Upper lobe of left lung (tissue), 4 donors: Measurements from ENCODE around the gene GCNT1.

Source experiments
- CTCF ChIP-seq, 6 experiments: fragments of 450-650 bp in 4 of 6; fragments of 200-600 bp in 2 of 6; sonication (generic) in 2 of 6; IDR thresholded peaks; one replicate each; pipeline ENCODE4 v1.5.1; 2016 to 2019; ENCODE audit warnings: antibody characterized with exemption in 6 of 6
- EP300 ChIP-seq, 4 donors: sonication (generic); formaldehyde crosslinking; IDR thresholded peaks; one replicate each; pipeline ENCODE4 v1.5.1; 2017; ENCODE audit warnings: antibody characterized with exemption in 4 of 4, control low read depth in 2 of 4
- POLR2A ChIP-seq, 4 donors: fragments of 450-650 bp; IDR thresholded peaks; one replicate each; pipeline ENCODE4 v1.5.1; 2016 to 2017; ENCODE audit warnings: antibody characterized with exemption in 4 of 4, mild to moderate bottlenecking in 2 of 4
- POLR2AphosphoS5 ChIP-seq, 2 donors: sonication (generic); formaldehyde crosslinking; IDR thresholded peaks; one replicate each; pipeline ENCODE4 v1.5.1; 2017; ENCODE audit warnings: antibody characterized with exemption in 2 of 2

- TF ChIP-seq CTCF (IDR thresholded peaks at IDR 0.05) (no peak), POLR2AphosphoS5 (IDR thresholded peaks at IDR 0.05) (no peak), POLR2A (IDR thresholded peaks at IDR 0.05) (no peak), EP300 (IDR thresholded peaks at IDR 0.05) (no peak)
Observed at GRCh38 chr9:76445976-76446375, 13.0 kb upstream of the GCNT1 start.
